Activated CD8-positive, alpha-beta memory T cell treated with anti-CD3 and anti-CD28 coated beads, Interleukin-2, amount 50 U/mL, for 4 hours (primary cell): Measurements from ENCODE around the gene BCAT1.
"Not testable (repeated sequence)": the region's sequence is repeated elsewhere in the genome, so short reads cannot be mapped to it uniquely, and the experiment has no call there.

ENCODE experiments used
- DNase-seq: peaks from one replicate; pipeline ENCODE4 v3.0.0-alpha.2; 2020

The BCAT1 gene

GRCh38 chr12:24851341-24851740, 97.6 kb downstream of the BCAT1 start:
- no peak for DNase-seq

- no peak for DNase-seq
Measured at GRCh38 chr12:24850496-24850895, 98.4 kb downstream of the BCAT1 start.

GRCh38 chr12:24848941-24849477, 99.9 kb downstream of the BCAT1 start:
- no peak for DNase-seq

GRCh38 chr12:24846689-24847088, 102.2 kb downstream of the BCAT1 start:
- DNase-seq, result no peak

- DNase-seq, result no peak
Measured at GRCh38 chr12:24845615-24846014, 103.3 kb downstream of the BCAT1 start.

GRCh38 chr12:24840046-24840800, 108.7 kb downstream of the BCAT1 start:
- DNase-seq, result no peak

- peak; percentile 14 for DNase-seq
Measured at GRCh38 chr12:24839268-24839791, 109.6 kb downstream of the BCAT1 start.

- no peak for DNase-seq
Measured at GRCh38 chr12:24838531-24838950, 110.4 kb downstream of the BCAT1 start.

- DNase-seq, result no peak
Measured at GRCh38 chr12:24835377-24835776, 113.5 kb downstream of the BCAT1 start.

GRCh38 chr12:24833513-24833912, 115.4 kb downstream of the BCAT1 start:
- no peak for DNase-seq

- DNase-seq, result no peak
Measured at GRCh38 chr12:24823808-24824515, 124.9 kb downstream of the BCAT1 start.

GRCh38 chr12:24822121-24822899, 126.6 kb downstream of the BCAT1 start:
- DNase-seq, result no peak

- no peak for DNase-seq
Measured at GRCh38 chr12:24821691-24822090, 127.2 kb downstream of the BCAT1 start.

GRCh38 chr12:24820872-24821271, 128.0 kb downstream of the BCAT1 start:
- DNase-seq, result no peak

- DNase-seq, result no peak
Measured at GRCh38 chr12:24818351-24818750, 130.6 kb downstream of the BCAT1 start.

- DNase-seq, result no peak
Measured at GRCh38 chr12:24815114-24815423, 133.8 kb downstream of the BCAT1 start.

- no peak for DNase-seq
Measured at GRCh38 chr12:24814379-24815113, 134.4 kb downstream of the BCAT1 start.

GRCh38 chr12:24810378-24810777, 138.5 kb downstream of the BCAT1 start:
- no peak for DNase-seq

- DNase-seq, result not testable (repeated sequence)
Measured at GRCh38 chr12:24809306-24809705, 139.6 kb downstream of the BCAT1 start.

- DNase-seq, result no peak
Measured at GRCh38 chr12:24808651-24809050, 140.2 kb downstream of the BCAT1 start.

- DNase-seq, result no peak
Measured at GRCh38 chr12:24806386-24806785, 142.5 kb downstream of the BCAT1 start.

GRCh38 chr12:24803430-24804245, 145.3 kb downstream of the BCAT1 start:
- no peak for DNase-seq
